ENCODE results near the gene UVSSA.
"Not testable (repeated sequence)": the region's sequence is repeated elsewhere in the genome, so short reads cannot be mapped to it uniquely, and the experiment has no call there.

Gene UVSSA

DNA sequence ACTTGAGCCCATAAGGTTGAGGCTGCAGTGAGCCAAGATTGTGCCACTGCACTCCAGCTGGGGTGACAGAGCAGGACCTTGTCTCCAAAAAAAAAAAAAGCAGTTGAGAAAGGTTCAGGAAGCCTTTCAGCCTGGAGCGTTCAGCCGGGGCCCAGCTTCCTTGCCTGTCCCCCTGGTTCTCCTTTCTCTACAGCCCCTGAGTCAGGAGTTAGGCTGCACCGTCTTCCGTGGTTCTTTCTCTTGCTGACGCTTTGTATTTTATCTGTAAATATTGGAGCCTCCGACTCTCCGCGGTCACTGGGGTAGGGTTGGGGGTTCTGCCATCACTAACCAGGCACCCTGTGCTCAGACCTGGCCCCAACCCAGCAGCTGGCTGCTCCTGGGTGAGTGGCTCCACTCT lies 13.8 kb upstream of the UVSSA start:
- H3K27ac ChIP-seq: no peak overlapping the region
- no peak overlapping the region for H3K9ac ChIP-seq (ENCODE audit: insufficient read length)
- H3K4me3 ChIP-seq: no peak overlapping the region
- no peaks in the 10 kb centered on the region for H3K9me3 ChIP-seq (ENCODE audit: low read depth, low read length)
- no peak for TF ChIP-seq EZH2 (IDR thresholded peaks at IDR 0.05)
- TF ChIP-seq POLR2AphosphoS5 (IDR thresholded peaks at IDR 0.05; ENCODE audit: borderline replicate concordance, low read depth, low read length): no peak
- TF ChIP-seq FOXP2 (optimal IDR thresholded peaks at IDR 0.05; ENCODE audit: control extremely low read depth, extremely low read length, insufficient read depth): no peak
- H3K36me3 ChIP-seq (ENCODE audit: insufficient read depth, low read length): peaks cover 42% of the 10 kb centered on the region; the same call in 1 of the 2 replicates
- no peak for DNase-seq (ENCODE audit: low read depth, low spot score)

- H3K9me3 ChIP-seq (ENCODE audit: low read depth, low read length); H3K9ac ChIP-seq (ENCODE audit: insufficient read length); H3K4me3 ChIP-seq; DNase-seq (ENCODE audit: low read depth, low spot score); H3K27ac ChIP-seq: not testable (repeated sequence)
- H3K36me3 ChIP-seq (ENCODE audit: insufficient read depth, low read length): peaks cover 46% of the 10 kb centered on the region
Observed at GRCh38 chr4:1333851-1334578, 13.0 kb upstream of the UVSSA start.

GRCh38 chr4:1334579-1334895 lies 12.5 kb upstream of the UVSSA start:
- TF ChIP-seq FOXP2 (optimal IDR thresholded peaks at IDR 0.05; ENCODE audit: control extremely low read depth, extremely low read length, insufficient read depth): no peak
- no peak for DNase-seq (ENCODE audit: low read depth, low spot score)
- Histone ChIP-seq H3K36me3 (ENCODE audit: insufficient read depth, low read length) (peaks cover 51% of the 10 kb centered on the region), H3K27ac (no peak overlapping the region), H3K9ac (ENCODE audit: insufficient read length) (no peak overlapping the region), H3K4me3 (no peak overlapping the region), H3K9me3 (ENCODE audit: low read depth, low read length) (no peaks in the 10 kb centered on the region)

- not testable (repeated sequence) for H3K9me3 ChIP-seq (ENCODE audit: low read depth, low read length); H3K4me3 ChIP-seq; DNase-seq (ENCODE audit: low read depth, low spot score); H3K9ac ChIP-seq (ENCODE audit: insufficient read length); H3K27ac ChIP-seq
- peaks cover 59% of the 10 kb centered on the region for H3K36me3 ChIP-seq (ENCODE audit: insufficient read depth, low read length)
Observed at GRCh38 chr4:1335193-1335883, 11.7 kb upstream of the UVSSA start.

- TF ChIP-seq EZH2 (IDR thresholded peaks at IDR 0.05) (no peak), POLR2AphosphoS5 (IDR thresholded peaks at IDR 0.05; ENCODE audit: borderline replicate concordance, low read depth, low read length) (no peak), FOXP2 (optimal IDR thresholded peaks at IDR 0.05; ENCODE audit: control extremely low read depth, extremely low read length, insufficient read depth) (no peak)
- H3K27ac ChIP-seq: no peak overlapping the region
- peaks cover 67% of the 10 kb centered on the region for H3K36me3 ChIP-seq (ENCODE audit: insufficient read depth, low read length)
- H3K9me3 ChIP-seq (ENCODE audit: low read depth, low read length): no peaks in the 10 kb centered on the region
- H3K4me3 ChIP-seq: no peak overlapping the region
- DNase-seq (ENCODE audit: low read depth, low spot score): no peak
- H3K9ac ChIP-seq (ENCODE audit: insufficient read length): no peak overlapping the region
Observed at GRCh38 chr4:1336088-1336491, 10.9 kb upstream of the UVSSA start.

DNA sequence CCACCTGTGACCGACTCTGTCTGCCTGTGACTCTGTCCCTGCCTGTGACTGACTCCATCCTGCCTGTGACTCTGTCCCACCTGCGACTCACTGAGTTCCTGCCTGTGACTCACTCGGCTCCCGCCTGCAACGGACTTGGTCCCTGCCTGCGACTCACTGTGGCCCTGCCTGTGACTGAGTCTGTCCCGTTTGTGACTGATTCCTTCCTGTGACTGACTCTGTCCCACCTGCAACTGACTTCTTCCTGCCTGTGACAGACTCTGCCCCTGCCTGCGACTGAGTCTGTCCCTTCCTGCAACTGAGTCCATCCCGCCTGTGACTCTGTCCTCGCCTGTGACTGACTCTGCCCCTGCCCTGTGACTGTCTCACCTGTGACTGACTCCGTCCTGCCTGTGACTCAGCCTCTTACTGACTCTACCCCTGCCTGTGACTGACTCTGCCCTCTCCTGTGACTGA lies 9.6 kb upstream of the UVSSA start:
- peaks cover 67% of the 10 kb centered on the region for H3K36me3 ChIP-seq (ENCODE audit: insufficient read depth, low read length)
- TF ChIP-seq FOXP2 (optimal IDR thresholded peaks at IDR 0.05; ENCODE audit: control extremely low read depth, extremely low read length, insufficient read depth): no peak
- TF ChIP-seq POLR2AphosphoS5 (IDR thresholded peaks at IDR 0.05; ENCODE audit: borderline replicate concordance, low read depth, low read length): no peak
- TF ChIP-seq EZH2 (IDR thresholded peaks at IDR 0.05): no peak
- H3K27ac ChIP-seq: no peak overlapping the region
- H3K9me3 ChIP-seq (ENCODE audit: low read depth, low read length): no peaks in the 10 kb centered on the region
- no peak overlapping the region for H3K4me3 ChIP-seq
- no peak overlapping the region for H3K9ac ChIP-seq (ENCODE audit: insufficient read length)
- DNase-seq (ENCODE audit: low read depth, low spot score): no peak

GRCh38 chr4:1337951-1338751 lies 8.9 kb upstream of the UVSSA start:
- no peak overlapping the region for H3K27ac ChIP-seq
- H3K9me3 ChIP-seq (ENCODE audit: low read depth, low read length): no peaks in the 10 kb centered on the region
- H3K9ac ChIP-seq (ENCODE audit: insufficient read length): no peak overlapping the region
- DNase-seq (ENCODE audit: low read depth, low spot score): no peak
- TF ChIP-seq POLR2AphosphoS5 (IDR thresholded peaks at IDR 0.05; ENCODE audit: borderline replicate concordance, low read depth, low read length): no peak
- TF ChIP-seq EZH2 (IDR thresholded peaks at IDR 0.05): no peak
- TF ChIP-seq FOXP2 (optimal IDR thresholded peaks at IDR 0.05; ENCODE audit: control extremely low read depth, extremely low read length, insufficient read depth): no peak
- peaks cover 61% of the 10 kb centered on the region for H3K36me3 ChIP-seq (ENCODE audit: insufficient read depth, low read length)
- no peak overlapping the region for H3K4me3 ChIP-seq

GRCh38 chr4:1338752-1339414 lies 8.1 kb upstream of the UVSSA start:
- Histone ChIP-seq H3K4me3 (no peak overlapping the region), H3K9me3 (ENCODE audit: low read depth, low read length) (no peaks in the 10 kb centered on the region), H3K27ac (no peak overlapping the region), H3K36me3 (ENCODE audit: insufficient read depth, low read length) (peaks cover 59% of the 10 kb centered on the region), H3K9ac (ENCODE audit: insufficient read length) (no peak overlapping the region)
- TF ChIP-seq FOXP2 (optimal IDR thresholded peaks at IDR 0.05; ENCODE audit: control extremely low read depth, extremely low read length, insufficient read depth) (no peak), EZH2 (IDR thresholded peaks at IDR 0.05) (no peak), POLR2AphosphoS5 (IDR thresholded peaks at IDR 0.05; ENCODE audit: borderline replicate concordance, low read depth, low read length) (no peak)
- no peak for DNase-seq (ENCODE audit: low read depth, low spot score)
